GM21737 (cell line): ENCODE measurements around the gene STXBP5L.
"Not testable (repeated sequence)": the region's sequence is repeated elsewhere in the genome, so short reads cannot be mapped to it uniquely, and the experiment has no call there.

Experiments used
- ATAC-seq: cut with Tn5 transposase; IDR thresholded peaks from one replicate; pipeline ENCODE4 v1.9.1; 2021; ENCODE audit warnings: mild to moderate bottlenecking, moderate library complexity; ENCODE audit not compliant: unreplicated experiment

STXBP5L gene

GRCh38 chr3:121223116-121223515 lies 315.1 kb downstream of the STXBP5L start:
- no peak for ATAC-seq

GRCh38 chr3:121228971-121229370 lies 321.0 kb downstream of the STXBP5L start:
- no peak for ATAC-seq

- ATAC-seq: not testable (repeated sequence)
Measured at GRCh38 chr3:121230194-121230593, 322.2 kb downstream of the STXBP5L start.

GRCh38 chr3:121231872-121232271 lies 323.9 kb downstream of the STXBP5L start:
- no peak for ATAC-seq

- no peak for ATAC-seq
Measured at GRCh38 chr3:121232309-121233225, 324.6 kb downstream of the STXBP5L start.

GRCh38 chr3:121243208-121243607 lies 335.2 kb downstream of the STXBP5L start:
- ATAC-seq: no peak

GRCh38 chr3:121252676-121253075 lies 344.7 kb downstream of the STXBP5L start:
- no peak for ATAC-seq

GRCh38 chr3:121269389-121269788 lies 361.4 kb downstream of the STXBP5L start:
- ATAC-seq: no peak

- no peak for ATAC-seq
Measured at GRCh38 chr3:121274411-121274810, 366.4 kb downstream of the STXBP5L start.

GRCh38 chr3:121295452-121295851 lies 387.4 kb downstream of the STXBP5L start:
- ATAC-seq: no peak

GRCh38 chr3:121295979-121296378 lies 388.0 kb downstream of the STXBP5L start:
- no peak for ATAC-seq

- no peak for ATAC-seq
Measured at GRCh38 chr3:121324320-121324719, 416.3 kb downstream of the STXBP5L start.

GRCh38 chr3:121330118-121330517 lies 422.1 kb downstream of the STXBP5L start:
- no peak for ATAC-seq

- no peak for ATAC-seq
Measured at GRCh38 chr3:121330634-121331033, 422.6 kb downstream of the STXBP5L start.

GRCh38 chr3:121355960-121356359 lies 448.0 kb downstream of the STXBP5L start:
- not testable (repeated sequence) for ATAC-seq

GRCh38 chr3:121362035-121362734 lies 454.2 kb downstream of the STXBP5L start:
- no peak for ATAC-seq

- ATAC-seq: not testable (repeated sequence)
Measured at GRCh38 chr3:121388308-121388707, 480.3 kb downstream of the STXBP5L start.

- ATAC-seq: not testable (repeated sequence)
Measured at GRCh38 chr3:121395967-121396366, 488.0 kb downstream of the STXBP5L start.

GRCh38 chr3:121398051-121398450 lies 490.0 kb downstream of the STXBP5L start:
- ATAC-seq: not testable (repeated sequence)

GRCh38 chr3:121399820-121400219 lies 491.8 kb downstream of the STXBP5L start:
- no peak for ATAC-seq

- no peak for ATAC-seq
Measured at GRCh38 chr3:121405631-121406030, 497.6 kb downstream of the STXBP5L start.

GRCh38 chr3:121411523-121411922 lies 503.5 kb downstream of the STXBP5L start:
- no peak for ATAC-seq
